ENCODE data around the gene PGAP3. TPM values are rescaled to one million over a fixed set of nuclear protein-coding genes. Genes with fewer than 3 reads are reported as not detected.

PGAP3 gene
- total RNA-seq, 1 experiment from 2014 or later = 29.0 TPM

GRCh38 chr17:39727556-39727955 lies 39.7 kb upstream of the PGAP3 start:
- H2AK5ac ChIP-seq (ENCODE audit: insufficient read length, low read length) = no peak overlapping the region
- no peak overlapping the region for H3K14ac ChIP-seq (ENCODE audit: insufficient read depth, low read length)
- Mint-ChIP-seq H3K9me3 (no peaks in the 10 kb centered on the region), H3K36me3 (ENCODE audit: insufficient read depth in 1 of 3, low read depth in 3 of 3) (peaks cover 43 to 70% (median 65%) of the 10 kb centered on the region in 3 experiments), H3K4me1 (peaks cover 18 to 23% of the 10 kb centered on the region in 2 experiments), H3K27ac (no peak overlapping the region; a peak in 1 of 7 replicates), H3K4me3 (peak overlapping the region in 1 of 2 experiments; percentile 7; a peak in 1 of 5 replicates), H3K27me3 (ENCODE audit: low read depth) (no peaks in the 10 kb centered on the region; the same call in 1 of the 2 replicates)
- TF ChIP-seq CTCF (conservative IDR thresholded peaks at IDR 0.05) = no peak
- no peaks in the 10 kb centered on the region for H3K9me3 ChIP-seq (ENCODE audit: control insufficient read depth, low read depth, low read length)
- no peak overlapping the region for H3T11ph ChIP-seq (ENCODE audit: low read length)
- H3K27ac ChIP-seq (ENCODE audit: insufficient read length, low read depth, low read length) = no peak overlapping the region
- peaks cover 5% of the 10 kb centered on the region for H3K23me2 ChIP-seq (ENCODE audit: insufficient read length, low read depth, low read length, poor library complexity, severe bottlenecking)
- no peak overlapping the region for H2AFZ ChIP-seq (ENCODE audit: low read length)
- H3K4me2 ChIP-seq (ENCODE audit: insufficient read depth, insufficient read length, low read length) = no peak overlapping the region
- no peak overlapping the region for H4K8ac ChIP-seq (replicated peaks; ENCODE audit: insufficient read length, low read depth, low read length)
- H3K56ac ChIP-seq (ENCODE audit: insufficient read length, low read depth, low read length) = no peak overlapping the region
- no peak overlapping the region for H4K91ac ChIP-seq (ENCODE audit: insufficient read length, low read depth, low read length)
- H2BK120ac ChIP-seq (ENCODE audit: low read depth, low read length, poor library complexity, severe bottlenecking) = no peak overlapping the region
- H3K79me1 ChIP-seq (ENCODE audit: insufficient read depth, low read depth, low read length, poor library complexity, severe bottlenecking) = no peaks in the 10 kb centered on the region
- no peak overlapping the region for H3K18ac ChIP-seq (ENCODE audit: insufficient read length, low read depth, low read length)
- peaks cover 1% of the 10 kb centered on the region; the same call in 1 of the 2 replicates for H3K4me1 ChIP-seq (ENCODE audit: insufficient read depth, low read length)
- WGBS (ENCODE audit: extremely low coverage, insufficient read length, low lambda C conversion rate) = no CpG with 5 or more reads among the region's 10 CpGs
- H2BK5ac ChIP-seq (ENCODE audit: insufficient read length, low read length) = no peak overlapping the region
- H3K23ac ChIP-seq (ENCODE audit: insufficient read length, low read depth, low read length) = no peak overlapping the region
- no peak overlapping the region for H2BK15ac ChIP-seq (ENCODE audit: low read depth, low read length)
- H3K79me2 ChIP-seq (ENCODE audit: insufficient read depth, low read length) = no peaks in the 10 kb centered on the region
- DNase-seq = no peak
- H2BK20ac ChIP-seq (ENCODE audit: low read depth, low read length, poor library complexity, severe bottlenecking) = no peak overlapping the region
- H4K20me1 ChIP-seq (ENCODE audit: control insufficient read depth, insufficient read depth, insufficient read length) = no peaks in the 10 kb centered on the region
- H3K27me3 ChIP-seq (ENCODE audit: insufficient read depth, low read length) = no peaks in the 10 kb centered on the region
- no peak overlapping the region for H3K4ac ChIP-seq (ENCODE audit: low read depth, low read length)
- no peak overlapping the region for H4K5ac ChIP-seq (ENCODE audit: insufficient read length, low read depth, low read length)
- H3K9ac ChIP-seq (ENCODE audit: extremely low read depth, insufficient read length, low read length) = no peak overlapping the region
- H2BK12ac ChIP-seq (ENCODE audit: insufficient read length, low read depth, low read length) = no peak overlapping the region
